ENCODE data around the gene PGAP3. TPM values are rescaled to one million over a fixed set of nuclear protein-coding genes. Genes with fewer than 3 reads are reported as not detected.

PGAP3 gene
- 9.7 and 11.1 TPM in 2 replicates for total RNA-seq (ENCODE audit: low replicate concordance)

GRCh38 chr17:39687546-39688474 is at the start of gene PGAP3:
TSS of gene PGAP3 (minus strand) at chr17:39688057. CDS start at chr17:39688014, 43 bp downstream.
- H3K4me3 ChIP-seq (ENCODE audit: low read depth, low read length), result peak within 1 kb of the TSS; percentile 82
- peak; percentile 88 for DNase-seq (ENCODE audit: low read depth)
- TF ChIP-seq, protein P1, sequence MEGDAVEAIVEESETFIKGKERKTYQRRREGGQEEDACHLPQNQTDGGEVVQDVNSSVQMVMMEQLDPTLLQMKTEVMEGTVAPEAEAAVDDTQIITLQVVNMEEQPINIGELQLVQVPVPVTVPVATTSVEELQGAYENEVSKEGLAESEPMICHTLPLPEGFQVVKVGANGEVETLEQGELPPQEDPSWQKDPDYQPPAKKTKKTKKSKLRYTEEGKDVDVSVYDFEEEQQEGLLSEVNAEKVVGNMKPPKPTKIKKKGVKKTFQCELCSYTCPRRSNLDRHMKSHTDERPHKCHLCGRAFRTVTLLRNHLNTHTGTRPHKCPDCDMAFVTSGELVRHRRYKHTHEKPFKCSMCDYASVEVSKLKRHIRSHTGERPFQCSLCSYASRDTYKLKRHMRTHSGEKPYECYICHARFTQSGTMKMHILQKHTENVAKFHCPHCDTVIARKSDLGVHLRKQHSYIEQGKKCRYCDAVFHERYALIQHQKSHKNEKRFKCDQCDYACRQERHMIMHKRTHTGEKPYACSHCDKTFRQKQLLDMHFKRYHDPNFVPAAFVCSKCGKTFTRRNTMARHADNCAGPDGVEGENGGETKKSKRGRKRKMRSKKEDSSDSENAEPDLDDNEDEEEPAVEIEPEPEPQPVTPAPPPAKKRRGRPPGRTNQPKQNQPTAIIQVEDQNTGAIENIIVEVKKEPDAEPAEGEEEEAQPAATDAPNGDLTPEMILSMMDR (IDR thresholded peaks at IDR 0.05; ENCODE audit: insufficient read depth, low read length), result no peak

- TF ChIP-seq, protein P1 (IDR thresholded peaks at IDR 0.05; ENCODE audit: insufficient read depth, low read length), result no peak
- DNase-seq (ENCODE audit: low read depth), result no peak
- no peak overlapping the region for H3K4me3 ChIP-seq (ENCODE audit: low read depth, low read length)
These were observed 49.4 kb upstream of the PGAP3 start for GRCh38 chr17:39737206-39737759.

DNA sequence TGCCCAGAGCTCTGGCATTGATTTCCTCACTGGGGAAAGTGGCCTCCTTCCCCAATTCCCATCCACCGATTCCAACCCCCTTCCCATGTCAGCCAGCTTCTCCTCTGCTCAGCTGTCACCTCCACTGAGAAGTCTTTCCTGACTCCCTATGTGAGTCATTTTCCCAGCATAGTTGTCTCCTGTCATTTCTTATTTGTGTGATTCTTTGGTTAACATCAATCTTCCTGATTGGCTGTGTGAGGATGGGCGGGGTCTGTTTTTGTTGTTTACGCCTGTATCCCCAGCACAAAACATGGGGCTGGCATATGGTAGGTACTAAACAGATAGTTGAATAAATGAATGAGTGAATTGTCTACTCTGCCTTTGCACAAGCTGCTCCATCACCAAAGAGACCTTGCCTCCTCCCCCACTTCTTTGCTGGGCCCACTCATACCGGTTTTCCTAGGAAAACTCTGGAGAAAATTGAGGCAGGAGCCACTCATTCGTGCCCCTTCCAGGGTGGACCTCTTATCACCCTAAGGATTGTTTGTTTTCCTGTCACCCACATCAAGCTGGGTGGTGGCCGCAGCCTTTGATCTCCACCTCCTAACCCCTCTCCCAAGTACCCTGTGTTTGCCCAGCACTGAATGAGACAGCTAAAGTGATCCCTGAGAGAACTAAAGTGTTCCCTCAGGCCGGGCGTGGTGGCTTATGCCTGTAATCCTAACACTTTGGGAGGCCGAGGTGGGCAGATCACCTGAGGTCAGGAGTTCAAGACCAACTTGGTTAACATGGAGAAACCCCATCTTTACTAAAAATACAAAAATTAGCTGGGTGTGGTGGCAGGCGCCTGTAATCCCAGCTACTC is 48.7 kb upstream of the PGAP3 start:
- TF ChIP-seq, protein P1 (IDR thresholded peaks at IDR 0.05; ENCODE audit: insufficient read depth, low read length), result no peak
- H3K4me3 ChIP-seq (ENCODE audit: low read depth, low read length), result no peak overlapping the region
- no peak for DNase-seq (ENCODE audit: low read depth)

GRCh38 chr17:39735882-39736281 is 48.0 kb upstream of the PGAP3 start:
- H3K4me3 ChIP-seq (ENCODE audit: low read depth, low read length), result no peak overlapping the region
- TF ChIP-seq, protein P1 (IDR thresholded peaks at IDR 0.05; ENCODE audit: insufficient read depth, low read length), result no peak
- DNase-seq (ENCODE audit: low read depth), result no peak

DNA sequence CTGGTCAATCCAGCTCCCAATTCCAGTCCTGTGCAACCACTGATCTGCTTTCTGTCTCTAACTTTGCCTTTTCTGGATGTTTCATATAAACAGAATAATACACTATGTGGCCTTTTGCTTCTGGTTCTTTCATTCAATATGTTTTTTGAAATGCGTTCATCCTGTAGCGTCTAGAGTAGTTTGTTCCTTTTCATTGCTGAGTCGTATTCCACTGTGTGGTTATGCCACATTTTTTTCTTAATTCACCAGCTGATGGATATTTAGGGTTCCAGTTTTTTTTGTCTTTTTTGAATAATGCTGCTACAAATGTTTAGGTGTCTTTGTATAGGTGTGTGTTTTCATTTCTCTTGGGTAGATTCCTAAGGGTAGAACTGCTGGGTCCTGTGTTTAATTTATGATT is 44.7 kb upstream of the PGAP3 start:
- TF ChIP-seq, protein P1 (IDR thresholded peaks at IDR 0.05; ENCODE audit: insufficient read depth, low read length), result no peak
- H3K4me3 ChIP-seq (ENCODE audit: low read depth, low read length), result no peak overlapping the region
- DNase-seq (ENCODE audit: low read depth), result no peak

- peak; percentile 77 for DNase-seq (ENCODE audit: low read depth)
- peak within 1 kb of the TSS; percentile 90 for H3K4me3 ChIP-seq (ENCODE audit: low read depth, low read length)
- TF ChIP-seq, protein P1 (IDR thresholded peaks at IDR 0.05; ENCODE audit: insufficient read depth, low read length), result peak; percentile 80
These were observed 42.5 kb upstream of the PGAP3 start, which contains the start of gene MIEN1 for GRCh38 chr17:39730095-39730921. TSS of gene MIEN1 (minus strand) at chr17:39730532. CDS start at chr17:39730495, 37 bp downstream.
